Gastroesophageal sphincter (tissue), 4 donors: ENCODE measurements around the gene CEP120. TPM values are rescaled to one million over a fixed set of nuclear protein-coding genes. Genes with fewer than 3 reads are reported as not detected.
"Not testable (repeated sequence)": the region's sequence is repeated elsewhere in the genome, so short reads cannot be mapped to it uniquely, and the experiment has no call there.

Experiments
- ATAC-seq: fragments of 150-250 bp; one replicate; pipeline ENCODE4 v1.9.1; 2016; ENCODE audit warnings: mild to moderate bottlenecking, moderate library complexity
- H3K27ac ChIP-seq, 4 donors: fragments of 200-600 bp; sonication (generic) in 3 of 4; 1 replicate in 3 of 4; 2 replicates in 1 of 4; pipeline ENCODE4 v1.5.1; 2016 to 2019
- H3K27me3 ChIP-seq: fragments of 200-600 bp; sonication (generic); one replicate; pipeline ENCODE4 v1.5.1; 2019
- H3K36me3 ChIP-seq, 2 donors: fragments of 200-600 bp; sonication (generic); one replicate each; pipeline ENCODE4 v1.5.1; 2019; ENCODE audit warnings: control low read depth in 1 of 2
- H3K4me1 ChIP-seq, 3 donors: fragments of 200-600 bp; sonication (generic); 1 replicate in 2 of 3; 2 replicates in 1 of 3; pipeline ENCODE4 v1.5.1; 2016 to 2019; ENCODE audit warnings: control low read depth in 2 of 3
- H3K4me3 ChIP-seq, 2 donors: fragments of 200-600 bp; sonication (generic); one replicate each; pipeline ENCODE4 v1.5.1; 2019; ENCODE audit warnings: mild to moderate bottlenecking in 1 of 2, moderate library complexity in 1 of 2
- H3K9me3 ChIP-seq, 3 donors: fragments of 200-600 bp; sonication (generic); one replicate each; pipeline ENCODE4 v1.5.1; 2017 to 2019; ENCODE audit warnings: control low read depth in 2 of 3
- CTCF ChIP-seq, 4 experiments: fragments of 200-600 bp in 2 of 4; fragments of 450-650 bp in 2 of 4; sonication (generic) in 1 of 4; IDR thresholded peaks; one replicate each; pipeline ENCODE4 v1.5.1; 2017 to 2019; ENCODE audit warnings: antibody characterized with exemption in 4 of 4, mild to moderate bottlenecking in 2 of 4, moderate library complexity in 2 of 4
- EP300 ChIP-seq: sonication (generic); formaldehyde crosslinking; IDR thresholded peaks from one replicate; pipeline ENCODE4 v1.6.1; 2017; ENCODE audit warnings: antibody characterized with exemption, mild to moderate bottlenecking
- POLR2A ChIP-seq, 2 donors: fragments of 450-650 bp; IDR thresholded peaks; one replicate each; pipeline ENCODE4 v1.6.1; 2017; ENCODE audit warnings: antibody characterized with exemption in 2 of 2, mild to moderate bottlenecking in 2 of 2, moderate library complexity in 1 of 2
- POLR2AphosphoS5 ChIP-seq: sonication (generic); formaldehyde crosslinking; IDR thresholded peaks from one replicate; pipeline ENCODE4 v1.6.1; 2017; ENCODE audit warnings: antibody characterized with exemption
- WGBS, 2 donors: methylation state at CpG; one replicate each; pipeline ENCODE4 v1.1.5; 2018; ENCODE audit warnings: low coverage in 1 of 2; 5-methylcytosine and 5-hydroxymethylcytosine counted together
- total RNA-seq, 4 donors: library from RNA; depleted of rRNA; stranded (reverse); fragments of >200 nt; gene quantifications; one replicate each; pipeline ENCODE4 v1.1.0, GENCODE V29; 2016

Gene CEP120
- total RNA-seq, 4 donors from 2014 or later = 17.2 to 26.8 (median 19.8) TPM

- H3K4me1 ChIP-seq = no peaks in the 10 kb centered on the region
- no peaks in the 10 kb centered on the region for H3K9me3 ChIP-seq
- TF ChIP-seq POLR2A (IDR thresholded peaks at IDR 0.05) (no peak), CTCF (IDR thresholded peaks at IDR 0.05) (no peak)
- no peak overlapping the region for H3K27ac ChIP-seq
- no peaks in the 10 kb centered on the region for H3K27me3 ChIP-seq
- no peak for ATAC-seq
- H3K4me3 ChIP-seq = no peak overlapping the region
- WGBS, 2 donors = 71 to 77% methylated on average over 3 to 4 of the region's 5 CpGs
- H3K36me3 ChIP-seq = no peaks in the 10 kb centered on the region
Observed at GRCh38 chr5:123438902-123439301, 15.7 kb upstream of the CEP120 start.

GRCh38 chr5:123438244-123438643 lies 15.0 kb upstream of the CEP120 start:
- no peaks in the 10 kb centered on the region for H3K27me3 ChIP-seq
- no peak for TF ChIP-seq POLR2A (IDR thresholded peaks at IDR 0.05)
- TF ChIP-seq CTCF (IDR thresholded peaks at IDR 0.05) = no peak
- TF ChIP-seq POLR2AphosphoS5 = no peak
- TF ChIP-seq EP300 = no peak
- 67% methylated on average over 2 of the region's 2 CpGs; no CpG with 5 or more reads in 1 of the 2 donors for WGBS, 2 donors

GRCh38 chr5:123436201-123436600 lies 13.0 kb upstream of the CEP120 start:
- Histone ChIP-seq H3K4me3 (no peak overlapping the region), H3K27me3 (no peaks in the 10 kb centered on the region), H3K4me1 (no peaks in the 10 kb centered on the region), H3K9me3 (no peaks in the 10 kb centered on the region), H3K36me3 (no peaks in the 10 kb centered on the region), H3K27ac (no peak overlapping the region)
- TF ChIP-seq EP300 (no peak), POLR2AphosphoS5 (no peak), CTCF (IDR thresholded peaks at IDR 0.05) (no peak), POLR2A (IDR thresholded peaks at IDR 0.05) (no peak)
- 92 to 95% methylated on average over 1 of the region's 1 CpG for WGBS, 2 donors
- ATAC-seq = no peak

More at GRCh38 chr5:123438244-123438643, 15.0 kb upstream of the CEP120 start:
- Histone ChIP-seq H3K4me1 (no peaks in the 10 kb centered on the region), H3K36me3 (no peaks in the 10 kb centered on the region), H3K27ac (no peak overlapping the region), H3K4me3 (no peak overlapping the region), H3K9me3 (no peaks in the 10 kb centered on the region)
- no peak for ATAC-seq

GRCh38 chr5:123434796-123435195 lies 11.6 kb upstream of the CEP120 start:
- Histone ChIP-seq H3K27ac (no peak overlapping the region), H3K4me3 (no peak overlapping the region), H3K27me3 (no peaks in the 10 kb centered on the region), H3K4me1 (no peaks in the 10 kb centered on the region), H3K36me3 (no peaks in the 10 kb centered on the region), H3K9me3 (no peaks in the 10 kb centered on the region)
- no peak for ATAC-seq
- 63 to 70% methylated on average over 1 of the region's 1 CpG for WGBS, 2 donors
- TF ChIP-seq POLR2A (IDR thresholded peaks at IDR 0.05) = no peak
- TF ChIP-seq CTCF (IDR thresholded peaks at IDR 0.05) = no peak
- no peak for TF ChIP-seq EP300
- TF ChIP-seq POLR2AphosphoS5 = no peak

- WGBS, 2 donors = 74 to 92% methylated on average over 2 of the region's 2 CpGs
Observed at GRCh38 chr5:123433596-123433995, 10.4 kb upstream of the CEP120 start.

GRCh38 chr5:123430441-123430840 lies 7.2 kb upstream of the CEP120 start:
- H3K27me3 ChIP-seq, ATAC-seq, H3K9me3 ChIP-seq, H3K4me1 ChIP-seq, H3K4me3 ChIP-seq, H3K27ac ChIP-seq, H3K36me3 ChIP-seq: not testable (repeated sequence)
- no CpG with 5 or more reads among the region's 32 CpGs for WGBS, 2 donors

More at GRCh38 chr5:123433596-123433995, 10.4 kb upstream of the CEP120 start:
- H3K4me1 ChIP-seq = no peaks in the 10 kb centered on the region
- H3K27ac ChIP-seq = no peak overlapping the region
- H3K27me3 ChIP-seq = no peaks in the 10 kb centered on the region
- no peaks in the 10 kb centered on the region for H3K9me3 ChIP-seq
- ATAC-seq = no peak
- no peaks in the 10 kb centered on the region for H3K36me3 ChIP-seq
- no peak for TF ChIP-seq EP300
- TF ChIP-seq CTCF (IDR thresholded peaks at IDR 0.05) = no peak
- TF ChIP-seq POLR2AphosphoS5 = no peak
- TF ChIP-seq POLR2A (IDR thresholded peaks at IDR 0.05) = no peak
- no peak overlapping the region for H3K4me3 ChIP-seq
